Stimulated activated CD4-positive, alpha-beta T cell treated with anti-CD3 and anti-CD28 coated beads, Interleukin-1b, Interleukin-23, amount 100 ng/mL, for 4 hours (primary cell): ENCODE data around the gene SUGCT.

Source experiments
- DNase-seq, 2 donors: peaks; one replicate each; pipeline ENCODE4 v3.0.0-alpha.2; 2020; ENCODE audit warnings: low read depth in 2 of 2

SUGCT gene

GRCh38 chr7:40658729-40659128 lies 523.9 kb downstream of the SUGCT start:
- no peak for DNase-seq

- no peak for DNase-seq
Observed at GRCh38 chr7:40659231-40659630, 524.4 kb downstream of the SUGCT start.

GRCh38 chr7:40673285-40673684 lies 538.5 kb downstream of the SUGCT start:
- no peak for DNase-seq

- no peak for DNase-seq
Observed at GRCh38 chr7:40674316-40674715, 539.5 kb downstream of the SUGCT start.

GRCh38 chr7:40675741-40676140 lies 540.9 kb downstream of the SUGCT start:
- no peak for DNase-seq

- DNase-seq, result no peak
Observed at GRCh38 chr7:40676221-40676620, 541.4 kb downstream of the SUGCT start.

GRCh38 chr7:40680657-40681056 lies 545.9 kb downstream of the SUGCT start:
- DNase-seq, result no peak

- DNase-seq, result no peak
Observed at GRCh38 chr7:40682696-40683095, 547.9 kb downstream of the SUGCT start.

GRCh38 chr7:40694026-40694809 lies 559.4 kb downstream of the SUGCT start:
- no peak for DNase-seq

GRCh38 chr7:40694991-40695390 lies 560.2 kb downstream of the SUGCT start:
- no peak for DNase-seq

GRCh38 chr7:40697653-40698052 lies 562.8 kb downstream of the SUGCT start:
- no peak for DNase-seq

- no peak for DNase-seq
Observed at GRCh38 chr7:40698214-40698920, 563.6 kb downstream of the SUGCT start.

- no peak for DNase-seq
Observed at GRCh38 chr7:40698921-40699260, 564.1 kb downstream of the SUGCT start.

GRCh38 chr7:40700653-40701421 lies 566.0 kb downstream of the SUGCT start:
- DNase-seq, result no peak

- no peak for DNase-seq
Observed at GRCh38 chr7:40701836-40702551, 567.2 kb downstream of the SUGCT start.

- no peak for DNase-seq
Observed at GRCh38 chr7:40704172-40704571, 569.4 kb downstream of the SUGCT start.

GRCh38 chr7:40706829-40707228 lies 572.0 kb downstream of the SUGCT start:
- DNase-seq, result no peak

- DNase-seq, result no peak
Observed at GRCh38 chr7:40709062-40709964, 574.5 kb downstream of the SUGCT start.

- no peak for DNase-seq
Observed at GRCh38 chr7:40711706-40712105, 576.9 kb downstream of the SUGCT start.

GRCh38 chr7:40714363-40715052 lies 579.7 kb downstream of the SUGCT start:
- no peak for DNase-seq
